LNCaP clone FGC (cell line): ENCODE measurements around the gene PLA2G12A.

ENCODE experiments used
- DNase-seq: peaks from one replicate; pipeline ENCODE4 v3.0.0-alpha.2; 2011; ENCODE audit warnings: low read depth
- H3K4me3 ChIP-seq: 2 replicates; pipeline ENCODE4 v1.5.1; 2011; ENCODE audit warnings: mild to moderate bottlenecking, low read depth, low read length, control low read depth
- TF ChIP-seq, protein P1 (sequence below): IDR thresholded peaks from 2 replicates; pipeline ENCODE4 v1.5.1; 2012; ENCODE audit warnings: mild to moderate bottlenecking; ENCODE audit not compliant: control insufficient read depth, insufficient read depth; ENCODE audit errors: extremely low read depth

PLA2G12A gene

DNA sequence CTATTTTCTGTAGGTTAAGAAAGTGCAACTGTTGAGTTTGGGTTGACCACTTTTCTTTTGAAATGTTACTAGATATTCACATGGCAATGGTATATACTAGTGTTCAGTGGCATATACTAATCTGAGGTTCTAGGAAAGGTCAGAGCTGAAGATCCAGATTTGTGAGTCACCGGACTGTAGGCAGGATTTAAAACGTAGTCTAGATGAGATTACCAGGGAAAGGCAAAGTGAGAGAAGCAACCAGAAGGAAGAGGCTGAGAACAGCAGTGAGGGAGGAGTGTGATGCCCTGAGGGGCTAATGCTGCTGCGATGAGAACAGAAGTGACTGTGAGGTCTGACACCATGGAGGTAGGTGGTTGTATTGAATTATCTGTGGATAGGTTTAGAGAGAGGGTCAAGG, 9.7 kb upstream of the PLA2G12A start:
- DNase-seq: no peak
- TF ChIP-seq, protein P1, sequence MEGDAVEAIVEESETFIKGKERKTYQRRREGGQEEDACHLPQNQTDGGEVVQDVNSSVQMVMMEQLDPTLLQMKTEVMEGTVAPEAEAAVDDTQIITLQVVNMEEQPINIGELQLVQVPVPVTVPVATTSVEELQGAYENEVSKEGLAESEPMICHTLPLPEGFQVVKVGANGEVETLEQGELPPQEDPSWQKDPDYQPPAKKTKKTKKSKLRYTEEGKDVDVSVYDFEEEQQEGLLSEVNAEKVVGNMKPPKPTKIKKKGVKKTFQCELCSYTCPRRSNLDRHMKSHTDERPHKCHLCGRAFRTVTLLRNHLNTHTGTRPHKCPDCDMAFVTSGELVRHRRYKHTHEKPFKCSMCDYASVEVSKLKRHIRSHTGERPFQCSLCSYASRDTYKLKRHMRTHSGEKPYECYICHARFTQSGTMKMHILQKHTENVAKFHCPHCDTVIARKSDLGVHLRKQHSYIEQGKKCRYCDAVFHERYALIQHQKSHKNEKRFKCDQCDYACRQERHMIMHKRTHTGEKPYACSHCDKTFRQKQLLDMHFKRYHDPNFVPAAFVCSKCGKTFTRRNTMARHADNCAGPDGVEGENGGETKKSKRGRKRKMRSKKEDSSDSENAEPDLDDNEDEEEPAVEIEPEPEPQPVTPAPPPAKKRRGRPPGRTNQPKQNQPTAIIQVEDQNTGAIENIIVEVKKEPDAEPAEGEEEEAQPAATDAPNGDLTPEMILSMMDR: no peak
- H3K4me3 ChIP-seq: no peak overlapping the region

- no peak overlapping the region for H3K4me3 ChIP-seq
- DNase-seq: no peak
- TF ChIP-seq, protein P1: no peak
Measured at GRCh38 chr4:109738104-109738872, 8.4 kb upstream of the PLA2G12A start.

- TF ChIP-seq, protein P1: no peak
- DNase-seq: no peak
- no peak overlapping the region for H3K4me3 ChIP-seq
Measured at GRCh38 chr4:109735566-109736365, 5.9 kb upstream of the PLA2G12A start.

DNA sequence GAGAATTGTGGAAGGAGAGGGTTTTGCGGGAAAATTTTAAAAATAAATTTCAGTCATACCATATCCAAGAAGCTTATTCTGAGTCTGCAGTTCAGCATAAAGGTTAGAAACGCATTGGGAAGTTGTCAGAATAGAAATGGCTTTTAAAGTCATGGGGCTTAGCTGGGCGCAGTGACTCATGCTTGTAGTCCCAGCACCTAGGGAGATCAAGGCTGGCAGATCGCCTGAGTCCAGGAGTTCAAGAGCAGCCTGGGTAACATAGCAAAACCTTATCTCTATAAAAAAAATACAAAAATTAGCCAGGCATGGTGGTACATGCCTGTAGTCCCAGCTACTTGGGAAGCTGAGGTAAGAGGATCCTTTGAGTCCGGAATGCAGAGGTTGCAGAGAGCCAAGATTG, 3.9 kb upstream of the PLA2G12A start:
- TF ChIP-seq, protein P1: no peak

GRCh38 chr4:109730619-109731545, 1.0 kb upstream of the PLA2G12A start:
- DNase-seq: no peak
- TF ChIP-seq, protein P1: no peak
- peak overlapping the region; percentile 77 for H3K4me3 ChIP-seq

More for the DNA sequence above, 3.9 kb upstream of the PLA2G12A start:
- no peak overlapping the region for H3K4me3 ChIP-seq
- no peak for DNase-seq

DNA sequence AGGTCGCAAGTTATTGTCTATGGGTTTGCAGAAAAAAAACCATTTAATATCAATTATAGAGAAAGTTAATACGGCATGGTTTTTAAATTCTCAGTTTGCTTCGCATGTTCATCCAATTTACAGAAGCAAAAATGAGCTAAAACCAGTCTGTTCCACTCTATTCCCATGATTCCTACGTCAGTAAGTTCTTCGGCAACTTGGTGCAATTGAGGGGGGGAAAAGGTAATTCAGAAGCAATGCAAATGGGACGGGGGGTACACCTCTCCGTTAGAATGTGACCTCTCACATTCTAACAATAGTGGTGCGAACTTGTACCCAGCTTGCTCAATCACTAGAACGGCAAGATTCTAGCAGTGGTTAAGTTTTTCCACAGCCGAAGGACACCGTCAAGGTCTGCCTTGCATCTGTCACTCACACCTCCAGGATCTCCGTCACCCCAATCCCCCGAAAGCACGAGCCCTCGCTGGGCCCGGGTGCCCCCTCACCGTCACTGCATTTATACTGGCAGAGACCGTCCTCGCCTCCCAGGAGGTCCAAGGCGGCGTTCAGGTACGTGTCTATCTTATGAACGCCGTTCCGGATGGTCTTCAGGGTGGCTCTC, 653 bp downstream of the PLA2G12A start:
- H3K4me3 ChIP-seq: peak overlapping the region; percentile 64
- TF ChIP-seq, protein P1: no peak
- DNase-seq: no peak
